NCI-H510A (cell line): Measurements from ENCODE around the gene COL12A1.

ENCODE experiments used
- DNase-seq: peaks from one replicate; lab custom pipeline; 2025; lab: John Stamatoyannopoulos, UW

COL12A1 gene

DNA sequence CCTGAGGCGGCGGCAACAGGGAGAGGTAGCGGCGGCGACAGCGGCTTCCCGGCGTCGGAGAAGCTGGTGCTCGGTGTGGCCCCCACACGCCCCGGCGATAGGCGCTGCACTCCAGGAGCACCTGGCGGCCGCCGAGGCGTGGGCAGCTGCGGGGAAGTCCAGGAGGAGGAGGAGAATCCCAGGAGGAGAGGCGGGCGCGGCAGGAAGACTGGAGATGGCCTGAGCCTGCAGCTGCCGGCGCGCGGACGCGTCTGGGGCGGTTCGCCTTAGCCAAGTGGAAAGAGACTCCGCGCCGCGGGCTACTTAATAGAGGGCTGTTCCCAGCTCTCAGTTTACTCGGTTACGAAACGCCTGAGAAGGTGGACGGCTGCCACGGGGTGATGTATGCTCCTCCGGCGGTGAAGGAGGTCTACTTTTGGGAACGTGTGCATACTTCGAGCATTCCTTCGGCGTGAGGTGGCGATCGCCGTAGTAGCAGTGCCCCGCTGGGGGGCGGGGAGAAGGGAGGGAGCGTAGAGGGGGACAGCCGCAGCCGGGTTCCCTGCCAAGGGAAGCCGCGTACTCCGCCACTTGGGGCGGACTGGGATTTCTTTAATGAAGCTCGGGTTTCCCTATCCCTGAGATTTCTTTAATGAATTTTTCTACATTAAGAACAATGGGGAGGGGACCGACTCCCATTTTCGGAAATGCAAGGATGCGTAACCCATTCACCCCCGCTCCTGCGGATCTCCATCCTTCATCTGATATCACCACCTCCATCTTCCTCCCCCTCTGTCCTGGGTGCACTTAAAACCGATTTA lies at the start of gene COL12A1:
TSS of gene COL12A1 (minus strand) at position 278 of the 800 bp plus-strand sequence. CDS start 3,261 bp downstream, outside the sequence.
- peak; percentile 43 for DNase-seq

DNA sequence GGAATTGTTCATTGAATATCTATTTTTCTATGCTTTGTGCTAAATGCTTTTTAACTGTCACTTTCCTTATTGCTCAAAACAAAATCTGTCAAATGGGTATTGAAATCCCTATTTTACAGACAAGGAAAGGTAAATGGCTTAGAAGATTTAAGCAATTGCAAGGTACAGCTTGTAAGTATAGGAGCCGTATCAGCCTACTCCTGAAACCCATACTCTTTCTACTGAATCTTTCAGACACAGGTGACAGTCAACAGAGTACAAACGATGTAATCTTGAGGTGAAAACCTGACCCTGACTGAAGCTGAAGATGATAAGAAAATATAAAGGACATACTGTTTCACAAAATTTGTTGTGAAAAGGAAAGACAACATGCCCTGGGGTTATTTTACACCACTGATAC lies 44.7 kb upstream of the COL12A1 start:
- DNase-seq = no peak

DNA sequence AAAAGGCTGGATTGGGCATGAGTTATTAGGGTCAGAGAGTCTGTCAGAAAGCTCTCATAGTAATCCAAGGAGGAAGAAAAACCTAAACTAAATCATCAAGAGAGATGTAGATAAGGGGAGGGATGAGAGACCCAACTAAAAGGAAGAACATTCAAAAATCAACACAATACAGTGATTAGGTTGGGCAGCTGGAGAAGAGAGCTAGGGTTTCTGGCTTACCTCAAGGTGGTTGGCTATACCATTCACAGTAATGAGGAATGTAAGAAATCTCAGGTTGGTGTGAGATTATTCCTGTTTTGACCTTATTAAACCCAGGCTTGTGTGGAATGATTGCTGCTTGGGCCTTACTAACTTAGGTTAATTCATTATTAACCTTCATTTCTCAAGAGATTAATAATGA lies 44.0 kb upstream of the COL12A1 start:
- no peak for DNase-seq

DNA sequence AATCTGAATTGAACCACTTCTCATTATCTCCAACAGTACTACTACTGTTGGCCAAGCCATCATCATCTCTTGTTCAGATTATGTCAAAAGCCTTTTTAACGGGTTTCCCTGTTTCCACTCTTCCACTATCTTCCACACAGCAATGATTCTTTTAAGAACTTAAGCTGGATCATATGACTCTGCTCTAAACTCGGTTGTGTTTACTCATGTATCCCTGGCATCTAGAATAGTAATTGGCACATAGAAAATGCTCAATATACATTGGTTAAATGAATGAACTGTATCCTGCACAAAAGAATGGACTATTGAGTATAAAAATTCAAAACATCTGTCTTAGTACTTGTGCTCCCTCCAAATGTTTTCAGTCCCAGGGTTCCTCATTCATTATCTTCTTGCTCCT lies 40.5 kb upstream of the COL12A1 start:
- no peak for DNase-seq

DNA sequence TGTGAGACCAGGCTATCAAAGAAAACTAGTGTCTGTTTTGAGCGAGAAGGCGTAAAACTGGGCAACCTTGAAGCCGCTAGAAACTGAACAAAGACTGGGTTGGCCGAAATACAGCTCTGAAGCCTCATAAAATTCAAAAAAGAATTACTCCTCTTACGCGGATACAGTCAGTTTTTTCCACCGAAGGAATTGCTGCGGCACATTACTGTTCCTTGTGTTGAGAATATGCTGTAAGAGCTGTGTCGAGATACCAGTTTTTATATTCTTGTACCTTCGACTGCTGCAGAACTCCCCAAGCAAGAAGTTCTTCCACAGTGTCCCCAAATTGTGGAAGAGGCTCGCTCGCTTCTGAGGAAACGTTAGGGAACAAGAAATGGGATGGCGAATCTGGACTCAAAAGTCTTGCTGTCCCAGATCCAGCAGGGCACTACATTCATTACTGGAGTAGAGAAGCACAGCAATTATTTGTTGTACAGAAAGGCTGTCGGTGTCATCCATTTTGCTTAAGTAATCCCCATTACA lies 38.3 kb upstream of the COL12A1 start:
- DNase-seq = no peak

DNA sequence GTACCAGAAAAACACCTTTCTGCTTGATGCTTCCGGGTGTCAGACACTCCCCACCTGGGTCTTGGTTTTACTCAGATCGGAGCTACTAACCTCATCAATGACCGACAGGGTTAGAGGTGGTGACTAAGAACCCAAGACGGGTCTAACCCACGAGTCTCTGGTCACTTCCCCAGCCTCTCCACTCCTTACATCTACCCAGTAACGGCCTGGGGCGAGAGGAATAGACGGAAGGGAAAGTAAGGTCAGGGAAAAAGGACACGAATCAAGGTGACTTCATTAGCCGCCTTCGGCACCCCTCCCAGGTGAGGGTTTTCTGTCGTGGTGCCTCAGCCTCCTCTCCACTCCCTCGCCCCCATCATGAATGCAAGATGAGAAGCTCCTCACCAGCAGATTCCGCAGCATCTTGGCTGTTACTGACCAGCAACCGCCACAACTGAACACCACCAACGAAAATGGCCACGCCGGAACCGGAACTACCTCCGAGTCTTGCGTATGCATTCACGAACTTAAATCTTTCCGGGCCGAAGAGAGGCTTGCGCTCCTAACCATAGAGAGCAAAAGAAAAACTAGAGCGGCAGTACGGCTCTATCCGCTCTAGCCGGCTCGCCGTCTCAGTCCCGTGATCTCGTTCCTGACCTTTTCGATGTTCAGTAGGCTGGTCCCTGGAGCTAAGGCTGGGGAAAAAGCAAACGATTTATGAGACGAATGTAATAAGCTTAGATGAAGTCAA lies 37.6 kb upstream of the COL12A1 start, which contains the start of gene COX7A2:
TSS of gene COX7A2 (minus strand) at position 469 of the 730 bp plus-strand sequence. CDS start at position 402, 67 bp downstream.
- DNase-seq = peak; percentile 88

DNA sequence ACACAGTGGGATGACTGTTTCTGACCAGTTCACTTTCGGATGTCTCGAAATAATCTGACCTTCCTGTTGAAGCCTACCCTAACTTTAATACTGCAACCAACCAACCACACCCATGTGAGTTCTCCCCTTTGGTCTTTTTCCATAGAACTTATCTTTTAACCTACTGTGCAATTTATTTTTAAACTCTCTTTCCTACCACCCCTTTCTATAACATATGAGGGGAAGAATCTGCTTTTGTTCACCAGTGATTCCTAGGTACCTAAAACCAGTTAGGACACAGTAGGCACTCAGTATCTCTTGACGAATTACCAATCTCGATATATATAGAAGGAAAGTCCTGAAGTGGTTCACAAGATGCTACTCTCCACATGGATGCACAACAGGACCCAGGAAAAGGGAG lies 30.8 kb upstream of the COL12A1 start:
- DNase-seq = no peak

DNA sequence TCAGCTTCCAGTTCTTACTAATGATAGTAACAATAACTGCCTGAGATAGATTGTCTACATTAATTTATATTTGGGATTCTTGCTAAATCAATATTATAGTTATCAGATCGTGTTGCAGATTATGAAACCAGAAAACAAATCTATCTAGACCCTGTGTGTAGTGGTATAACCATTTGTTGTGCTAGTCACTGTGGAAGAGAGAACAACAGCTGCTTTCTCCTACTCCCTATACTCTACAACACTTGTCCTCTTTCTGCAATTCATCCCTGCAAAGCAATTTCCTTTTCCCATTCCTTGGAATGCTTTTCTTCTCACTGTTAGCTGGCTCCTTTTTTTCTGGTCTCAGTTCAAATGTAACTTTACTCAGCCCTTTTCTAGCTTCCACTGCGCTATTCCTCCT lies 29.4 kb upstream of the COL12A1 start:
- no peak for DNase-seq

DNA sequence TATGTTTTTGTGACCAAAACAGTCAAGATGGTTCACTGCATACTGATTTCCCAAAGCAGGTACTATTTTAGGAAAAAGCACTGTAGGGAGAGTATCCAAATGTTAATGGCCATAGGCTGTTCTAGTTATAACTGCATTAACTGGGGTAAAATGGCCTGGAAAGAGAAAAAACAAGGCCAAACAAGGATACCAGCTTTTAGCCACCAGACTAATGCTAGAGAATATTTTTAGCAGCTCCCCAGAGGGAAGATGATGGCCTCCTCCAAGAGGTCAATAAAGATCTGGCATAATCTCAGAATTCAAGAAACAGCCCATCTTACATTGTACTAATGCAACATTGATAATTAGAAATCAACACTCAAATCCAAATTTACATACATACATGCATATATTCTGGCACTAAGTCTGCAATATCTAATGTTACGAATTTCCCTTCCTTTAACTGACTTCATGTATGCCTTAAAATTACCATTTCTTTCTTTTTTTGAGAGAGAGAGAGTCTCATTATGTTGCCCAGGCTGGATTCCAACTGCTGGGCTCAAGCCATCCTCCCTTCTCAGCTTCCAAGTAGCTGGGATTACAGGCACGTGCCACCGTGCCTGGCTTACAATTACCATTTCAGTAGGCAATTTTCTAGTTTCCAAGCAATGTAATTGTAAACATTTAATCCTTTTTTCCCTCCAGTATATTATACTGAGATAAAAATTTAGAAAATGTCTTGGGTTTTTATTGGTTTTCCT lies 28.4 kb upstream of the COL12A1 start:
- DNase-seq = no peak

DNA sequence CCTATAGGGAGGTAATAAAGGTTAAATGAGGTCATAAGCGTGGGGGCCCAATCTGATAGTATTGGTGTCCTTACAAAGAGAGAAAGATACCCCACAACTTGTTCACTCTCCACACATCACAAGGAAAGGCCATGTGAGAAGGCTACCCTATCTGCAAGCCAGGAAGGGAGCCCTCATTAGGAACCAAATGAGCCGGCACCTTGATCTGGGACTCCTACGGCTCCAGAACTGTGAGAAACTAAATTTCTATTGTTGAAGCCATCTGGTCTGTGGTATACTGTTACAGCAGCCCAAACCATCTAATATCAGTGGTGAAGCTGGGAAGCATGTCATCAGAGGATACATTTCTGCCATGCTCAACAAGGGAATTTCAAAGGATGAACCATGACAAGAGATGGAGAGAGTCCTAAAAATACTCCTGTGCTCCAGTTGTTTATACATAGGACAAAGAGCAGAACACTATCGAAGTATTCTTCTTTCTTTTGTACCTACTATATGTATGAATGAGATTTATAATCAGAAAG lies 27.3 kb upstream of the COL12A1 start:
- DNase-seq = no peak

DNA sequence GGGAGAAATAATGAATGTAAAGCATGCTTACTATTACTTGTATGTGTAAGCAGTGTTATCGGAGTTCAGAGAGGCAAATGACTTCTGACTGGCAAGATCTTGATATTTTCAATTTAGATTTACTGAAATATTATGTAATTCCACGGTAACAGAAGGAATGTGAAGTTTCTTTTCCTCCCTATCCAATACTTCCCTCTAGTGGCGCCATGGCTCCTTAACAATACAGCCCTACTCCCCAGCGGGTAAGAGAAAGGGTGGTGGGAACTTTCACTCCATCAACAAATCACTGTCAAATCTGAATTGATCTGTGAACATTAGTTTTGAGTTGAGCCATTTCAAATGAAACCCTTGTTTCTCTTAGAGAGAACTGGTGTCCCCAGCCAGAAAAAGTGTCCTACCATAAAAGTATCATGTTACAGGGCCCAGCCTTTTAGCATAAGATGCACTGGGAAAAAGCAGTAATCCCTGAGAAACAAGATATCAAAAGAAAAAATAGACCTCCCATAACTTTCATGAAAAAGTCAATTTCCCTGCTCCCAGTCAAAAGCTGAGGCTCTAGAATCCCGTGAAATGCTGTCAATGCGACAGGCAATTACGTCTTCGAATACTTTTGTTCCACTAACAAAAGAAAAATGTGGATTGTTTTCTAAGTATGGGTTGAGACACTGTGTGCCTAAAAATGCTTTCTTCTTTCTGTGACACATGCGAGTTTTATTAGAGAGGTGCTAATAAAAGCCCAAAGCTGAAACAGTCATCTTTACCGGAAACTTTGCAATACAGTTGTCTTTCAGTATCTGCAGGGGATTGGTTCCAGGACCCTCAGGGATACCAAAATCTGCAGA lies 24.9 kb upstream of the COL12A1 start:
- DNase-seq = no peak

DNA sequence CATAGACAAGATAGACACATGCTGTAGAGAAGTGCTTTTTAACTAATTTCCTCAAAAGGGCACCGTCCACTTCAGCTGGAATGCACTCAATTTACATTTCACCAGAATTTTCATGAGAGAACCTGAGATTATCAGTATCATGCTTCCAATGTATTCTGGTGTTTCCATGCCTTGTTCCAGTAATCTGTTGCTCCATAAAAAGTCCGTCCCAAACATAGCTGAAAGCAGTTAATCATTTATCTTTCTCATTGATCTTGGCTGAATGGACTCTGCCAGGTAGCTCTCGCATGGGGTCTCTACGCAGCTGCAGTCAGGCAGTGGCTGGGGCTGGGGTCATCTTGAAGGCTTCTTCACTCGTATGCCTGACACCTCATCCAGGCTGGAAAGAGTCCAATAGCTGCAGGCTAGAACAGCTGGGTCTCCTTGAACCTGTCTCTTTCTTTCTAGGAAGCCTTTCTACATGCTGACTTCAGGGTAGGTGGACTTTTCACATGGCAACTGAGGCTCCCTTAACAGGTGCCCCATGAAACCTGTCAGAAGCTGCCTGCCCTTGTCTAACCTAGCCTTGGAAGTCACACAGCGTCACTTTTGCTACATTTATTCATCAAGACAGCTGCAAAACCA lies 18.6 kb upstream of the COL12A1 start:
- DNase-seq = no peak

DNA sequence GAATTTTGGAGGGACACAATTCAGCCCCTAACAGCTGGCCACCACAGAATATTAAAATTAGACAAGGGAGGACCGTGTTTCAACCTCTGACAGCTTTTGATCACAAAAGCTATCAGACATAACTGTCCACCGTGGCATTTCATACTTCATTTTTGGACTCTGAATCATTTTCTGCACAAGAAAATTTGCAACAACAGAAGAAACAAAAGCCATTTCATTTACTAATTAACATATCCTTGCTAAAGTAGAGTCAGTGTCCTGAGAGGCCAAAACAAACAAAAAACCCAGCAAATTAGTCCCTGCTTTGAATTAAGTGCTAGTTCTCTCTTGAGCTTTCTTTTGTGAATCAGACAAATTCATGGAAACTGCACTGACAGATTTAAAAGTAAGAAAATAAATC lies 17.6 kb upstream of the COL12A1 start:
- DNase-seq = no peak

DNA sequence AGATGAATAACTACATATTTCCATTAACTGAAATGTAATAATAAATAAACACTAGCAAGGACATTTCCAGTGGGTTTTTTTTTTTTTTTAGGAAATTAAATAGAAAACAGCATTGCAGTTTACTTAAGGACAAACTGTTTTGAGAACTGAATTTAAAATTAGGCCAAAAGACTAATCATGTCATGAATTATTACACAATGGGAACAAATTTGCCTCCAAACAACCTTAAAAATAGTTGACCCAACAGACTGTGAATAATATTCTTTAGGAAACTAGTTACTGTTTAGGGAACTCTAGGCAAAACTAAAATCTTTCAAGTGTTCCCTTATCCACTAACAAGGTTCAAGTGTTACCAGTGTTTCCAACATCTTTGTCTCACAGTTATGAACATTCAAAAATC lies 16.4 kb upstream of the COL12A1 start:
- DNase-seq = no peak

DNA sequence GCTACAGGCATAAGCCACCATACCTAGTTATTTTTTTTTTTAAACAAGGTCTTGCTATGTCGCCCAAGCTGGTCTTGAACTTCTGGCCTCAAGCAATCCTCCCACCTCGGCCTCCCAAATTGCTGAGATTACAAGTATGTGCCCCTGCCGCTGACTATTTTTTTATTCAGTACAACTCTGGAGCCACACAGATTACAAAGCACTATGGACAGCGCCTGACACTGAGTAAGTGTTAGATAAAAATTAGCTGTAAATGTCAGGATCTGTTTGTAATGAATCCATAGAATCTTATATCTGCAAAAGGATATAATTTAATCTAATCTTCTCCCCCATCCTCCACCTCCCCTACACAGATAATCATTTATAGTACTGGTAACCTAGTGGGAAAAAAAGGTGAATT lies 15.3 kb upstream of the COL12A1 start:
- DNase-seq = no peak

DNA sequence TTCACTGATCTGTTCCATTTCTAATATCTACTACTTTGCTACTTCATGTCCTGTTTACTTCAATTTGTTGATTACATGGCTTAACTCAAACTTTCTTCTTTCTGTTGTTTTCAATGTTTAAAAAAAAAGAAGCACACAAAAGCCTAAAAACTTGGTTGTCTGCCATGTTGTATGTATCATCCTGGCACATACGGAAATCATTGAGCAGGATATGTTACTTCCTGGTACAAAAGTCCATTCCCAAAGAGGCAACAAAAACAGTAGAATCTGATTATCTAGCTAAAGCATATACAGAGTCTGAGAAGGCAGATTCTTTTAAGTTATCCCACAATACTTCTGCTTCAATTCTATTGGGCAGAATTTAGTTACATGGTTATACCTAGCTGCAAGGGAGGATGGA lies 14.5 kb upstream of the COL12A1 start:
- no peak for DNase-seq

DNA sequence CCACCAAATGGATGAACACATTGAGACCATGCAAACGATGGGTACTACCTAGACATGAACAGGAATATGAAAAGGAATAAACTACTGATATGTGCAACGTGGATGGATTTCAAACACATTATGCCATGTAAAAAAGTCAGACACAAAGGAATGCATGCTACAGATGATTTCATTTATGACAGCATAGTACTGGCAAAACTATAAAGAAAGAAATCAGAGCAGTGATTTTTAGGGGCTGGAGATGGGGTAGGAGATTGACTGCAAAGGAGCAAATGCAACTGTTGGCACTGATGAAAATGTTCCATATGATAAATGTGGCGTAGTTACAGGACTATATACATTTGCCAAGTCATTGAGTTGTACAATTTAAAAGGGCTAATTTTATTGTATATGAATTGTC lies 13.4 kb upstream of the COL12A1 start:
- DNase-seq = no peak

DNA sequence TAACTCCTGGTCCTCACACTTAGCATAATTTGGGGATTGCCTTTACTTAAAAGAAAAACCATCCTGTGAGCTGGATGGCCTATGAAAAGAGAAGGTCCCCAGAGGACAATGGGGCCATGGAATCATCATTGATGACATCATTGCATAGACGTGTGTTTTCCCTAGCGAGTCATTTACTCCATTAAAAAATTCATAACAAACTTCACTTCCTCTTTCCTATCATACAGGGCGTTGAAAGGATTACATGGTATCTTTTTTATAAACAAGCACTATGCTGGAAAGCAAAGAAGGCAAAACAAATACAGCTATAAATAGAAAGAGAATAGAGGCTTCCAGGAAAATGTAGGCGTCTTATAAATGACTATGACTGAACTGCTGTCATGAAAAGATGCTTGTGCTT lies 11.3 kb upstream of the COL12A1 start:
- no peak for DNase-seq

DNA sequence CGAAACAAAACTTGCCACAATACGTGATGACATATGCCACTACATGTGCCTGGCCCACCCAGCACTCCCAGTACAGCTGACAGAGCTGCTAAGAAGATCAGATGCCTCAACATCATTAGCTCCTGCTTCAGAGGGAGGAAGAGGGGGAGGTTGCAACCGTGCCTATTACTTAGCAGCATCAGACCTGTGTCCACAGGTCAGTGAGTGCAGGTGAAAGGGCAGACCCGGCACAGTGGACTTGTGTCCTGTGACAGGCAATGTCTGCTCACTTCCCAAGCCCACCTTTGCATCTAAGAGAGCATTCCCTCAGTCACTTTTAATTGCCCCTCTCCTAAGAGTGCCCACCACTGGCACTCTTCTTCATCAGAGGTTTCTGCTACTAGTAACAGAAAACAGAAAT lies 9.4 kb upstream of the COL12A1 start:
- DNase-seq = no peak

DNA sequence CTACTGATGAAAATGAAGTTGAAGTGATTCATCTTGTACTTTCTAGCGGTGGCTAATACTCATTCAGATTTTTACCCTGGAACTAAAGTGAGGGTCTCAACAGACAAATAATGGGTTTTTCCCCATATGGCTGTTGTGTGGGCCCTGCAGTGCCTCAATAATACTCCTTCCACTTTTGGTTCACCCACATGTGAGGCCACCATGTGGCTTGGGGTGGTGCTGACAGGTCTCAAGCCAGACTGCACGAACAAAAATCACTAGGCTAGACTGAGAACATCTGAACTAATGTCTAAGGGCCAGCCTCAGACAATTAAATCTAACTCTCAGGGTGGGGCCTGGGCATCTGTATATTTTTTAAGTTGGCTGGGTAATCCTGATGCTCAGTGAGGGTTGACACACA lies 7.9 kb upstream of the COL12A1 start:
- no peak for DNase-seq

DNA sequence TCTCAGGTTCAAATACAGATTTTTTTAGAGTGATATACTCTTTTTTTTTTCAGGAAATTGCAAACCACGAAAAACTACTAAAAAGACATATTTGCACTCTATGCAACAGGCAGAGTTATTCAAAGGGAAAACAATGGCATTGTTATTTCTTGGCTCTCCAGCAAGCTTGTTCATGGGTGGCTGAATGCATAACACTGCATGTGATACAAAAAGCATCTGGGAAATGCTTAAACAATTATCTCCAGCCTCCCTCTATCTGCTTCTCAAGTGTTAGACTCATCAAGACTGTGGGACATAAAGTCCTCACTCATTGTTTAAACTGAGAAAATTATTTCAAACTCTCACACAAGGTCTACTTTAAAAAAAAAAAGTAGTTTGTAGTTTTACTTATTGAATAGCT lies 7.3 kb upstream of the COL12A1 start:
- no peak for DNase-seq
